ENCODE results near the gene CABLES2.

Gene CABLES2

DNA sequence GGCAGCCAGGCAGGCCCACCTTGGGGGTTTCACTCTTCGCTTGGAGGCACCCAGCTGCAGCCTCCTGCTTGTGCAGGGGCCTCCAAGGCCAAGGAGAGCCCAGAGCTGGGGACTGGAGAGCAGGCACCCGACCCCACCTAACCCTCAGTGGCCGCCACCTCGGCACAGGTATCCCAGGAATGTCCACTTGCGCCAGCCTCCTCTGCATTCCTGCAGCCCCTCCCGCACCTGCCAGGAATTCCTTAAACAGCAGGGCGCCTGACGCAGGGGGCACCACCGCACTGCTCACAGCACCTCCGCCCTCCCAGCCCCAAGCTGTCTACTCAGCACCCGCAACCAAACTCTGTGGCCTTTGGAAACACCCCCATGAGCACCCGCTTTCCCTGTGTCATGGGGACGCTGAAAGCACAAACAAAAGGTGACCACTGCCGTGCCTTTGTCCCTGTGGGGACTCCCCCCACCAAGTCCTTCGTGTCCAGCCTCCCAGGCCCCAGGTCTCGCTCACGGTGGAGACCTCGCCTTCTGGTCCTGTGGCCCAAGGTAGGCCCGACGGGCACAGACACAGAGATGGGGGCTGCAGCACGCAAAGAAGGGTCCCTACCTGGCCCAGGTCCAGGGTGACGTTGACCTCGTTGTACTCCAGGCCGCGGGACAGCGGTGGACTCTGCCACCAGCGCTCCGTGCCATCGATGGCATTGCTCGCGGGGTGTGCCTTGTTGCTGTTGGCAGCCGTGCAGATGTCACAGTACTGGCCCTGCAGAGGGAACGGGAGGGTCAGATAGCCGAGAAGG is 45.1 kb downstream of the CABLES2 start:
- DNase-seq (ENCODE audit: low read depth in 2 of 2), result no peak

DNA sequence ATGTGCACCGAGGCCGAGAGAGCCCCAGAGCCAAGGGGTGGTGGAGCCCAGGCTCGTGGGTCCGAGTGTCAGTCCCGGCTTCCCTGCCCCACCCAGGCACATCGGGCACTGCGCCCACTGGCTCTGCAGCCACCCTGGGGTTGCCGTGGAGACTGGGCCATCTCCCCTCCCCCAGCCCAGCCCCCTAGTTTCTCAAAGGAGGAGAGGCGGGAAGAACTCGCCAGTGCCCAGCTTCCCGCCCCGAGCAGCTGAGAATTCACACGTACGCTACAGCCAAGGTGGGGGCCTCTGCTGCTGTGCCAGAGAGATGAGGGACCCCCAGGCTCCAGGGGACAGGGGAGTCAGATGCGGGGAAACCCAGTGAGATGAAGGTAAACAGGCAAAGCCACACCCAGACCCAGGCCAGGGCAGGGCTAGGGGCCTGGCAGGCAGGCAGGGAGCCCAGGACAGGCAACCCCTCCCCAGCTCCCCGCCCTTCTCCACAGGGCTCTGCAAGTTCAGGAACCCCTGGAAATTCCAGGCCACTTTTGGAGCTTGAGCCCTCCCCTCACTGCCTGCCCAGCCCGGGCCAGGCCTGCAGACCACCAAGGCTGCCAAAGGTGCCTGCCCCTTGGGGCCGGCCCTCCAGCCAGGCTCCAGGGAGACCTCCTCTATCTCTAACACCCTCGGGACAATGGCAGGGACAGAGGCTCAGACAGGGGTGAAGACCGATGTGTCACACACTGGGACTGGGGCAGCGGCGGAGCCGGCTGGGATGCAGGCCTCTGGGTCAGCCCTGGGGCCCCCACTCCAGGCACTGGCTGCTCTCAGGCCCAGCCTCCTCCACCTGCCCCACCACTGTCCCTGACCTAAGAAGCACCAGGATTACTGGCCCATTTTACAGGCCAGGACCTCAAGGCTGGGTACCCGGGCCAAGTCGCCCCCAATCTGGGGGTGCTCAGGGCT is 46.0 kb downstream of the CABLES2 start:
- no peak for DNase-seq (ENCODE audit: low read depth in 2 of 2)

DNA sequence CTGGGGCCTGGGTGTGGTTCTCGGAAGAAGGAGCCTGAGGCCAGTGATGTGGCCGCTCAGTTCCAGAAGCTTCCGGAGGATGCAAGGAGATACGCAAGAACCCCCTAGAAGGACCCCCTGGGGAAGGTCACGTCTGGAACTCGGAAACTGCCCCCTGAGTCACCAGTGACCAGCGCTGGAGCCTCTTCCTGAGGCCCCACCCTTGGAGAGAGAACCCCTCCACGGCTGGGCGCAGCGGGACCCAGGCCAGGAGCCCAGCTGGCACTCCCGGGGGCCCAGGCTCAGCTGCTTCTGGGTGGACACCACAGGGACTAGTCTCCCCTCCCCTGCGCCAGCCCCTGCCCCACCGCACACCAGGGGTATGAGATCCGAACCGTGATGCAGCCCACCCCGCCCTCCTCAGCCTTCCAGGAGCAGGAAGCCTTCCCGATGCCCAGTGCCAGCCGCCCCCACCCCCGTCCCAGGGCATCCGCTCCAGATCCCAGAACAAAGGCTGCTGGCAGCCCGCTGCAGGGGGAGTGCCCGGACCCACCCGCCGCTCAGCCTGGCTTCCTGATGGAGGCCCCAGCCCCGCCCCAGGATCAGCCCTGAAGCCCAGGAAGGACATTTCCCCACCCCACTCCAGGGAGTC is 47.5 kb downstream of the CABLES2 start:
- DNase-seq (ENCODE audit: low read depth in 2 of 2), result no peak

DNA sequence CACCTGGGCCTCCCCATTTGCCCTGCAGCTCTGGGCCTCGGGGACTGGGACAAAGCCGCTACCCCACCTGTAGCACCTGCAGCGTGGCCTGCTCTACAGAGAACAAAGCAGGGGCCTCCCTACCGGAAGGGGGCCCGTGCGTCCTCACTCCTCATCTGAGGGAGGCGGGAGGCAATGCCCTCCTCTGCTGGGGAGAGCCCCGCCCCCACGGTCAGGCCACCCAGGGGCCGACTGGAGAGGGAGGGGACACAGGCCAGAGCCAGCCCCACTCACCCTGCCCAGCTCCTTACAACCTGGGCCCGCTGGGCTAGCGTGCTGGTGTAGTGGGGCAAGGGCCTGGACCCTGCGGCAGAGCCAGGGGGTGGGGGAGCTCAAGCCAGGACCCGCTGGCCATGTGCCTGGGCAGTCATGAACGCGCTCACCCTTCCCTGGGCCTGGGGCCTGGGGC is 48.0 kb downstream of the CABLES2 start:
- DNase-seq (ENCODE audit: low read depth in 2 of 2), result no peak

DNA sequence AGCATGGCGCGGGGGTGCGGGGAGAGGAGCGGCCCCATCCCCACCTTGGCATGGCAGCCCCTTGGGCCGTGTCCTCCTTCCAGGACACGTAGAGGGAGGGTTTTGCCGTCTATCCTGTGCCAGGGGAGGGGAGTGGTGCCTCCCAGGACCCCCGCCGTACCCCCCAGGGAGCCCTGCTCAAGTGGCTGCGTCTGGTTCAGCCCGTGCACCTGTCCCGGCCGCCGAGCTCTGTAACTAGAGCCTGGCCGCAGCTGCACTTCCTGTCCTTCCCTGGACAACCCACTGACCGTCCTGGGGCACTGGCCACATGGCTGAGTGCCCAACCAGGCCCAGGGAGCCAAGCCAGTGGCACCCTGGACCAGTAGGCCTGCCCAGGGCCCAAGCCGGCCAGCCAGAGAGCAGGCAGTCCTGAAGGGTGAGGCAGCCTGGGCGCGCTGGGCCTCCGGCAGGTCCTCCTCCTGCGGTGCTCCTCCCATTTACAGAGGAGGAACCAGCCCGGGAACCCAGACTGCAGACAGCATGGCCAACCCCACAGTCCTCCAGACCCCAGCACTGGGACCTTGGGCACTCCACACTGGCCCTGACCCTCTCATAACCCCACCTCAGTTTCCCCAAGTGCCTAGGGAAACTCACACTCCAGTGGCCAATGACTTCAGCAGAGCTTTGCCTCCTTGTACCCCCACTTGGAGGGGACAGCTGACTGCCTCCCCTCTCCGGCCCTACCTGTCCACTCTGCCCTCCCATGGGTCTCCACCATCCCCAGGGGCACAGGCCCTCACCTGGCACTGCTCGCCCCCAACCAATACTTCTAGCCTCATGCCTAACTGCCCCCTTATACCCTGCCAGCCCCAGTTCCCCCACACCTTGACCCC is 48.7 kb downstream of the CABLES2 start:
- DNase-seq (ENCODE audit: low read depth in 2 of 2), result no peak

DNA sequence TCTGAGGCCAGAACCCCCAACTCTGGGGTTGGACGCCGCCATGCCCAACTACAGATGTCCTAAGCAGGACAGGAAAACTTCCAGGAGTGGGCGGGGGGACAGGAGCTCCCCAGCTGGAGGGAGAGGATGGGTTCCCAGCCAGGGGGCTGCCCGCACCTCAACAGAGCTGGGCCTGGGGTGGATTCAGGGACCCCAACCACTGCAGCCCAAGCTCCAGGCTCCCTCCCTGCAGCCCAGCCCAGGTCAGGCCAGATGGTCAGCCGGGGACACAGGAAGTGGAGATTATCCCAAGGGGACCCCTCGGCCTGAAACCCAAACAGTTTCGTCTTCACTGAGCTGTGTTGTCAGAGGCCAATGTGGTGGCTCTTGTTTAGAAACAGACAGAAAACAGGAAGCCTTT is 49.4 kb downstream of the CABLES2 start:
- DNase-seq (ENCODE audit: low read depth in 2 of 2), result no peak

DNA sequence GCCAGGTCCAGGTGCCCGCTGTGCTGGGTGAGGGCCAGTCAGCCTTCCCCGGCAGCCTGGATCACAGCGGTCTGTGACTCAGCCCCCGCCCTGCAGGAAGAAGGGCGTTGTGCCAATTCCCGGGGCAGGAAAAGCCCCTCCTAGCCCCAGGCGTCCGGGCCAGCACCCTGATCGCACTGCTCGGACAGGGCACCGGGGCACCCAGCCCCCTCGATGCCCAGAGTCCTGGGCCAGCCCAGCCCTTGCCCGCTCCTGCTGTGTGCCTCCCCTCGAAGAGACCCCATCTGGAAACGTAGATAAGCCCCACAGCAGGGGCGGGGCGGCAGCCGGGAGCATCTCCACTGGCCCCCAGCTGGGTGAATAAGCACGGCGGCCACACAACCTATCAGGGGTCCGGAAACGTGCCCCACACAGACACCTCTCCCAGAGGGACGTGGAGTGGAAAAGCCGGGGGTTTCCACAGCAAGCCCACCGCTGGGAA is 49.9 kb downstream of the CABLES2 start:
- DNase-seq (ENCODE audit: low read depth in 2 of 2), result no peak

DNA sequence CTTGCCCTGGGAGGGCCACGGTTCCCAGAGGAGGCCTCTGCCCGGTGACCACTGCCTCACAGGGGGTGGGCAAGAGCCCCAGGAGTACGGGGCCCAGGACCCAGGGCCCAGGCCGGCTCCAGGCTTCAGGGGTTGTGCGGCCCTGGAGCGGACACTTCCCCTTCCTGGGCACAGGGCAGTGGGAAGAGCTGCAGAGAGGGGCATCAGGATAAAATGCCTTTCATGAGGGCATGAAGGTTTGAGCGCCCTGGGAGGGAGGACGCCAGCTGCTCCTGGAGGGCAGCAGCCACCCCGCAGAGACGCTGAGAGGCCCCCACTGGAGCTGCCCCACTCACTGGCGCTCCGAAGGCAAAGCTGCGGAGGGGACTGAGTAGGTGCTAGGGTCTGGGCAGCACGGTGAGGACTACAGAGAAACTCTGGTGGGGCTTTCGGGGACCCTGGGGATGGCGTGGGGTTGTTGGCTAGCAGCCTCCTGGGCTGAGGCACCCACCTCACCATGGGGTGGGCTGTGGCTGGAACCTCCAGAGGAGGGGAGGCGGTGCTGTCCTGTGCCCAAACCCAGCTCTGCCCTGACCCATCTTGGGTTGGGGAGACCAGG is 50.4 kb downstream of the CABLES2 start:
- no peak for DNase-seq (ENCODE audit: low read depth in 2 of 2)

DNA sequence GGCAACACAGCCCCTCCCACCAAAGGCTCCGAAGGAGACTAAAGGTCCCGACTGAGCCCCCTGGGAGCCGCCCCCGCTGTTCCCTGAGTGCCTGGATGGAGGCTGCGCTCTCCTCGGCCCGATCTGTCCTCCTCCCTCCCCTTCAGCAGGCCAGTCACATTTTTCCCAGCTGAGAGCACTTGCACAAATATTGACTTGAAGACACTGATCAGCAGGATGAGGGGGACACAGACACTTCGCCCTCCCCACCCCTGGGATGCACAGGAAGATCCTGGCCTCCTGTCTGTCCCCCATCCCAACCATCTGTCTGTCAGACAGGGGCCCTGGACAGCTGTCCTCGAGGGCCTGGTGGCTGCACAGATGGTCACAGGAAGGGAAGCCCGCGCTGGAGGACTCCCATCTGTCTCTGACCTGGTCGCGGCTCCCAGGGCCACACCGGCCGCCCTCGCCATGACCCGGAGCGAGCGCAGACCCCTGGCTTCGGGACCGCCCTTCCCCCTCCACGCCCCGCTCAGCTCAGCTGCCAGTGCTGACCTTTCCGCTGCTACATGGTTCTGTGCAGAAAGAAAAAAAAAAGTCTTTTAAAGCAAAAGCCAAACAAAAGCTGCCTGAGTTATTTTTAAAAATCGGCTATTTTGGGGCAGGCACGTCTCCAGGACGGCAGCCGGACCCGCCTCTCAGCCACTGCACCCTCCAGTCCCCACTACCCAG is 51.1 kb downstream of the CABLES2 start:
- no peak for DNase-seq (ENCODE audit: low read depth in 2 of 2)

DNA sequence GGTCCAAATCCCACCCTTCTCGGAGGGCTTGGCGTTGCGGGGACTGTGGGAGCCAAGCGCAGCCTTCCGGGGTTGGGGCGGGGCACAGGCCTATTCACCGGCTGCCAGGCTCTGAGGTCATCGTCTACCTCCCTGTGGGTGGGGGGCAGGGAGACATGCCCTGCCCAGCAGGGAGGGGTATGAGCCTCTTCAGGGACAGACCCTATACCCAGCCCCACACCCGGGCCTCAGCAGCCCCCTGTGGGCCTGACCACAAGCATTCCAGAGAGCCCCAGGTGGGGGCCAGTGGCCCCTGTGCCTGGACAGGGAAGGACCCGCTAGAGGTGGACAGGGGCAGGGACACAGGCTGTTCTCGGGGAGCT is 51.6 kb downstream of the CABLES2 start:
- DNase-seq (ENCODE audit: low read depth in 2 of 2), result no peak

DNA sequence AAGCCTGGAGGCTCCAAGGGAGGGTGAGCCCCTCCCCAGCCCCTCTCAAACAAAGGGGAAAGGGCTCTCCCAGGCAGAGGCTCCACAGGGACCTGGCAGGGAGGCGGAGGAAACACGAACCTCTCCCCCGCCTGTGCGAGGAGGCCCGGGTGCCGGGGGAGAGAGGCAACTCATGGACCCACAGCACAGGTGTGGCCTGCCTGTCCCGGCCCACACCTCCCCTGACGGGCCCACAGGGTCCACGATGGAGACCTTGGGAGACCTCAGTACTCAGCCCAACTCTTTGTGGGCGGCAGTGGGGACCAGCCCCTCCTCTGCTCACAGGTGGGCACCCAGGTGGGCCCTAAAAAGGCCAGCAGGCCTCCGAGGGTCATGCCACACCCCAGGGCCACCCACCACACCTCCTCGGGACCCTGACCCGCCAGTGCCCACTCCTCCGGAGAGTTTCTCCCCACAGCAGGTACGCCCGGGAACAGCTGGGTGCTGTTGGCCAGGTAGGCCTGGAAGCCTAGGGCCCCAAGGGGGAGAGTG is 52.2 kb downstream of the CABLES2 start:
- no peak for DNase-seq (ENCODE audit: low read depth in 2 of 2)

DNA sequence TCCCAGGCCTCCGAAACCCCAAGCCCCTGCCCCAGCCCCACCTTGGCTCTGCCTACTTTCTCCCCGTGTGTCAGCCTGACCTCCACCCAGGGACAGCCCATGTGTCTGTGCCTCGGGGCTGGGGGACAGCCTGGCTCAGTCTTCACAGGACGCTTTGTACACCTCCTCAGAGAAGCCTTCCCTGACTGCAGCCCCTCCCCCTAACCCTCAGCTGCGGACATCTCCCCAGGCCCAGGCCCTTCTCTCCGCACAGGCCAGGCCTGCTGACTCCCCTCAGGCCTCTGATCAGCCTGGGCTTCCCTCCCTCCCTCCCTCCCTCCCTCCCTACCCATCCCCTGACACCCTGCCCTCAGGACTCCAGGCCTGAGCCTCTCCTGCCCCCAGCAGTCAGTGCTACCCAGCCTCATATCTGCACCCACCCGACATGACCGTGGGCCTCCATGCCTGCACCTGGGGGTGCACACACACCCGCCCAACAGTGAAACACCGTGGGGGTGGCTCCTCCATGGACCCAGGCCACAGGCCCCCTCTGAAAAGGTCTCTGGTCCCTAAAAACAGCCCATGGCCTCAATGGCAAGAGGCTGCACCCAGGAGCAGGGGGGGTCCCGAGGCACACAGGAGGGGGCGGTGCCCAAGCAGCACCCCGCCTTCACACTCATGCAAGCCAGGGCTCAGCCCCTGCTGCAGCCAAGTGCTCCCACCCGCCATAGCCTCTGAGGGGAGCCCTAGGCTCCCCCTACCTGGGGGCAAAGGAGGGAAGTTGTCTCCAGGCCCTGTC is 52.9 kb downstream of the CABLES2 start:
- no peak for DNase-seq (ENCODE audit: low read depth in 2 of 2)

DNA sequence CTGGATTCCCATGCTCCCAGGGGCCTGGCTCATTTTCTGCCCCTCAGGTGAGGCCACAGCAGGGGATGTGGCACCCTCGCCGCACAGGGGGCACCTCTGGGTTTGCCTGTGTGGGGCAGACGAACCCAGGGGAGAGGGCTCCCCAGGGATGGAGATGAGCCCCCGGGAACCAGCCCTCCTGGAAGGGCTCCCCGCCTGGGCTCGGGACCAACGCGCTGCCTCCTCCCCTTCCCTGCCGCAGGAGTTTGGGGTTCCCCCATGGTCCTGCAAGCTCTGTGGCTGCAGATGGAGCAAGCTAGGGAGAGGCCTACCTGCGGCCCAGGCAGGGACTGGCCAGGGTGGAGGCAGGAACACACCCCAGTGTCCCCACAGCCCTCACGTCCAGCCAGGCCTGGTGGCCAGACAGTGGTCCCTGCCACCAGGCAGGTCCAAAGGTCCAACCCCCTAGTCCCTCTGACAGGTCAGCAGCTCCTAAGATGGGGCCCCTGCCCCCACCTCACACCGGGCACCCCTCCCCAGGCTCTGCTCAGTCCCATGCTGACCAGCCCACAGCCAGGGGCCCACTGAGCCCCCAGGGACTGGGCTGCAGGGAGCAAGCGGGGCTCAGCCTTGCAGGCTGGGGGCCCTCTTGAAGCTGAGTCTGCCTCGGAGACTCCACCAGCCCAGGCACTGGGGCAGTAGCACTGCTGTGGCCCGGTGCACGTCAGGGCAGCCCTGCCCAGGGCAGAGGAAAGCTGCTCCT is 53.6 kb downstream of the CABLES2 start:
- no peak for DNase-seq (ENCODE audit: low read depth in 2 of 2)

DNA sequence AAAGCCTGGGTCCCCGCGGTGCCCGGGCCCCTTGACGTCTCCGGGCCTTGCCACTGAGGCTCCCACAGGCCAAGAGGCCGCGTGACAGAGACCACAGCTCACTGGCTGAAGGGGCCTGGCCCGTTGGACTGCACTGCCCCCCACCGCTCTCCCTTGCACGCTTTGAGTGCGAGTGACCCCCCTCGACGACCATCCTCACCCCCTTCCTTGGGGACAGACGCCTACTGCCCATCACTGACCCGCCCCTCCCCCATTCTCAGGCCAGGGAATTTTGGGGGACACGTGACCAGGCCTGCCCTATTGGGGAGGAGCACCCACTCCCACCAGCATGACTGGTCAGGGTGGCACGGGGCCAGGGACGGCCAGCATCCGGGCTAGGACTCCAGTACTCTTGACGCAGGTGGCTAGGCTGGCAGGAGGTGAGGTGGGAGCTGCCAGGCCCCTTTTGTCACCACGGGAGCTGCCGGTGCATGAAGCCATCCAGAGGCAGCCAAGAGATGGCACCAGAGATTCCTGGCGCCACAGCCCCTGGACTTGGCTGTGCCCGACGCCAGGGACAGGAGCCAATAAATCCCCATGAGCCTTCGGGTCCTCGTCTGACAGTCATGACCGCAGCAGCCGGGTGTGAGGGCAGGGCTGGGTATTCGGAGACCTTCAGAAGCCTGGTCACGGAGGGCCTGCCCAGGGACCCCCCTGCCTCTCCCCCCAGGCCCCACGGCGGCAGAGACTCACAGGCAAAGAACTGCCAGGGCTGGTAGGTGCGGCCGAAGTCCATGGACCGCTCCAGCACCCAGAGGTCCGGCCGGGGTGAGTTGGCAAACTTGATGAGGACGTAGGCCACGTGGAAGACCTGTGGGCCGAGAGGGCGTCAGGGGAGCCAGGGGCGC is 54.4 kb downstream of the CABLES2 start:
- no peak for DNase-seq (ENCODE audit: low read depth in 2 of 2)

DNA sequence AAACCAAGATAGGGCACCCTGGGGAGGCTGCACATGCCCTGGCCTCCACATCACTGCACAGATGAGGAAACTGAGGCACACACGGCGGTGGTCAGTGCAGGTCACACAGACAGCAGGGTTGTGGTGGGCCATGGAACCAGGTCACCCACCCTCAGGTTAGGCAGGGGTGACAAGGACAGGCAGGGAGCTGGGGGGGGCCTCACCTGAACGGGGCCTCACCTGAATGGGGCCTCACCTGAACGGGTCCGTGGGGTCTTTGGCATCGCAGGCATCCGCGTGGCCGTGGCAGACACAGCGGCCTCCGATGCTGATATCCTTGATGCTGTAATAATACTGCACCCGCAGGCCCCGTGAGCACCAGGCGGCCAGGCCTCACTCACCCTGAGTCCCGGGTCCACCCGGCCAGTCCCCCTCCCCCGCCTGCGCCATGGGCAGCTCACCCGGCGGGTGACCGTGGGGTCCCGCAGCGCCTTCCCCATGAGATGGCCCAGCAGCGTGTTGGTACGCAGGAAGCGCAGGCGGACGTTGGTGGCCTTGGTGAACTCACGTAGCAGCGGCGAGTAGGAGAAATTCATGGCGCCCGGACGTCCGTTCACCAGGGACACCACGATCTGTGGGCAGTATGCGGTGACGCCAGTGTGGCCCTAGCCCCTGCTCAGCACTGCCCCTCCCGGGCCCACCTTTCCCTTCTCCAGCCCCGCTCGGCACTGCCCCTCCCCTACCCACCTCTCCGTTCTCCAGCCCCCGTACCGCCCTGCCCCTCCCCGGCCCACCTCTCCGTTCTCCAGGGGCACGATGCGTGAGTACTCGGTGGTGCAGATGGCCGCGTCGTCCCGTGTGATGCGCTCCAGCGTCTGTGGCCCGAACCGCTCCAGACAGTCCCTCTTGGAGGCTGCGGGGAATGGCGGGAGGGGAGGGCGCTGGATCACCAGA is 55.4 kb downstream of the CABLES2 start:
- DNase-seq (ENCODE audit: low read depth in 2 of 2), result no peak

Data from stimulated activated CD8-positive, alpha-beta memory T cell treated with anti-CD3 and anti-CD28 coated beads, Interleukin-15, amount 100 ng/mL, for 48 hours (primary cell).